ENCODE data around the gene CDH20. TPM values are rescaled to one million over a fixed set of nuclear protein-coding genes. Genes with fewer than 3 reads are reported as not detected.

Gene CDH20
- total RNA-seq, 2 experiments from 2014 or later, result not detected

DNA sequence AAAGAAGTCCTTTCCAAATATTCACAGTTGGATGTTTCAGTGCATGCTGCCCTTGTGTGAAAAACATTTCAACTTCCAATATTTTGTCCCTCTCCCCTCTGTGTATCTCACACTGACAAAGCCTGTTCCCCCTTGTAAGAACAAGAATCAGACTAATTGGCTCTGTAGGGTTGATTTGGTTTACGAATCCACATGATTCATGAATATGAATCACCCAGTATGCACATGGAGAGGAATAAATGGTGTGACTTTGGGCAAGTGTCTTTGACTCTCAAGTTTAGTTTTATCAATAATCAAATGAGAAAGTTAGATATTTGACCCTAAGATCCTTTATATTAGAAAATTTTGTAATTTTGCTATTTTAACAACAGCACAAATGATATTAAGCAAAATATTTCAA lies 9.3 kb upstream of the CDH20 start:
- TF ChIP-seq CTCF (IDR thresholded peaks at IDR 0.05), result no peak
- ChIA-PET POLR2A (no interaction called here), CTCF (no interaction called here)
- Mint-ChIP-seq H3K4me3 (no peak overlapping the region), H3K4me1 (ENCODE audit: low read depth) (no peaks in the 10 kb centered on the region), H3K27me3 (peaks cover 2% of the 10 kb centered on the region), H3K27ac (no peak overlapping the region), H3K9me3 (no peaks in the 10 kb centered on the region), H3K36me3 (ENCODE audit: low read depth) (no peaks in the 10 kb centered on the region)
- ATAC-seq (no peak), DNase-seq (no peak)
- intact Hi-C loops (cut with micrococcal nuclease), result loop anchor here (2.0 kb wide), 1 partner anchor 179 kb away; no protein-coding TSS in a partner anchor

- ChIA-PET CTCF (no interaction called here), POLR2A (no interaction called here)
- Mint-ChIP-seq H3K9me3 (no peaks in the 10 kb centered on the region), H3K4me3 (no peak overlapping the region), H3K4me1 (ENCODE audit: low read depth) (no peaks in the 10 kb centered on the region), H3K27ac (no peak overlapping the region), H3K36me3 (ENCODE audit: low read depth) (no peaks in the 10 kb centered on the region), H3K27me3 (peaks cover 2% of the 10 kb centered on the region)
- ATAC-seq (no peak), DNase-seq (no peak)
- intact Hi-C loops (cut with micrococcal nuclease), result no loop called here
- TF ChIP-seq CTCF (IDR thresholded peaks at IDR 0.05), result no peak
Observed at GRCh38 chr18:61326407-61326806, 6.8 kb upstream of the CDH20 start.

DNA sequence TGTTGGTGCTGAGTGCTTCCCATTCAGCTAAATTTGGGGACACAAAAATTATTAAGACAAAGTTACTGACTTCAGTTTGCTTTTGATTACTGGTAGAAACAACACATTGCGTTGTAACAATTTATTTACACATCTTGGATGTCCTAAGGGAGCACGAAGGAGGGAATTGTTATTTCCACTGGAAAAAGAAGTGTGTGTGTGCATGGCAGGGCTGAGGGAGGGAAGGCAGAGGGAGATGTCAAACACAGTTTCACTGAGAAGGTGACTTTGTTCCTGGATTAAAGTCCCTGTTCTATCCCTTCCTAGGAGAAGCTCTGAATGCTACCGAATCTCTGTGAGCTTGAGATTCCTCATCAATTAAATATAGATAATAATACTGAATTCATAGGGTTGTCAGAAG lies 3.8 kb upstream of the CDH20 start:
- ChIA-PET CTCF (interaction anchor here (0.8 kb wide), 1 partner anchor 173 kb away, joined by 3 read pairs; no protein-coding TSS in a partner anchor), POLR2A (no interaction called here)
- Mint-ChIP-seq H3K4me3 (no peak overlapping the region), H3K27ac (no peak overlapping the region), H3K4me1 (ENCODE audit: low read depth) (no peaks in the 10 kb centered on the region), H3K36me3 (ENCODE audit: low read depth) (no peaks in the 10 kb centered on the region), H3K27me3 (peaks cover 16% of the 10 kb centered on the region), H3K9me3 (no peaks in the 10 kb centered on the region)
- intact Hi-C loops (cut with micrococcal nuclease), result no loop called here
- TF ChIP-seq CTCF (IDR thresholded peaks at IDR 0.05), result no peak
- no peak for DNase-seq
- ATAC-seq, result no peak

GRCh38 chr18:61331051-61331450 lies 2.2 kb upstream of the CDH20 start:
- Mint-ChIP-seq H3K4me1 (ENCODE audit: low read depth) (no peaks in the 10 kb centered on the region), H3K27me3 (peaks cover 29% of the 10 kb centered on the region), H3K9me3 (no peaks in the 10 kb centered on the region), H3K4me3 (no peak overlapping the region), H3K27ac (no peak overlapping the region), H3K36me3 (ENCODE audit: low read depth) (no peaks in the 10 kb centered on the region)
- DNase-seq (no peak), ATAC-seq (no peak)
- no peak for TF ChIP-seq CTCF (IDR thresholded peaks at IDR 0.05)
- ChIA-PET CTCF (interaction anchor here (0.9 kb wide), 1 partner anchor 8 kb away, joined by 4 read pairs; no protein-coding TSS in a partner anchor), POLR2A (no interaction called here)
- intact Hi-C loops (cut with micrococcal nuclease), result no loop called here

GRCh38 chr18:61333746-61334490 lies 688 bp downstream of the CDH20 start:
- Mint-ChIP-seq H3K27me3 (peaks cover 32% of the 10 kb centered on the region), H3K4me1 (ENCODE audit: low read depth) (no peaks in the 10 kb centered on the region), H3K27ac (no peak overlapping the region), H3K4me3 (no peak overlapping the region), H3K36me3 (ENCODE audit: low read depth) (no peaks in the 10 kb centered on the region), H3K9me3 (no peaks in the 10 kb centered on the region)
- intact Hi-C loops (cut with micrococcal nuclease), result no loop called here
- TF ChIP-seq CTCF (IDR thresholded peaks at IDR 0.05), result no peak
- ATAC-seq, result no peak
- CTCF ChIA-PET, result interaction anchor here (1.3 kb wide), 1 partner anchor 11 kb away, joined by 3 read pairs; no protein-coding TSS in a partner anchor
- DNase-seq, result no peak
- POLR2A ChIA-PET, result no interaction called here

Data from activated CD8-positive, alpha-beta T cell treated with anti-CD3 and anti-CD28 coated beads for 36 hours (primary cell).